HepG2 (cell line): Measurements from ENCODE around the gene GPC6. TPM values are rescaled to one million over a fixed set of nuclear protein-coding genes. Genes with fewer than 3 reads are reported as not detected.

Source experiments
- ARHGAP35 ChIP-seq: sonication (generic); formaldehyde crosslinking; IDR thresholded peaks from 2 replicates; pipeline ENCODE4 v1.9.0; 2022; ENCODE audit warnings: mild to moderate bottlenecking, inconsistent platforms, moderate library complexity, missing genetic modification reagents, borderline replicate concordance
- FOXM1 ChIP-seq: sonication (generic); formaldehyde crosslinking; IDR thresholded peaks from 2 replicates; pipeline ENCODE4 v1.5.0; 2020; ENCODE audit warnings: missing genetic modification reagents
- FOXP1 ChIP-seq, 2 experiments: fragments of 450-650 bp in 1 of 2; IDR thresholded peaks; 2 replicates each; pipeline ENCODE4 v1.6.1; 2017 to 2018; ENCODE audit warnings: antibody characterized with exemption in 1 of 2
- HDAC6 ChIP-seq: fragments of 200-600 bp; sonication (generic); IDR thresholded peaks from 2 replicates; pipeline ENCODE4 v1.7.0; 2017; ENCODE audit warnings: mild to moderate bottlenecking, antibody characterized with exemption, low read length, low read depth
- IRX3 ChIP-seq: sonication (generic); formaldehyde crosslinking; IDR thresholded peaks from 2 replicates; pipeline ENCODE4 v1.8.1; 2023; ENCODE audit warnings: mild to moderate bottlenecking, low read depth, missing genetic modification reagents, borderline replicate concordance
- MAFG ChIP-seq: sonication (generic); formaldehyde crosslinking; IDR thresholded peaks from 2 replicates; pipeline ENCODE4 v1.5.1; 2020; ENCODE audit warnings: mild to moderate bottlenecking, missing genetic modification reagents
- MAFK ChIP-seq, 2 experiments: IDR thresholded peaks in 1 of 2; conservative IDR thresholded peaks in 1 of 2; 2 replicates each; pipeline ENCODE4 v1.6.1; 2011; ENCODE audit warnings: improper control_type of control experiment in 2 of 2, low read length in 2 of 2
- NFE2L1 ChIP-seq: sonication (generic); formaldehyde crosslinking; IDR thresholded peaks from 2 replicates; pipeline ENCODE4 v1.4.0; 2020; ENCODE audit warnings: missing genetic modification reagents, mild to moderate bottlenecking, borderline replicate concordance
- PCBP1 ChIP-seq: fragments of 200-400 bp; formaldehyde crosslinking; IDR thresholded peaks from 2 replicates; pipeline ENCODE4 v1.6.1; 2017; ENCODE audit warnings: mild to moderate bottlenecking, low read depth, low read length, borderline replicate concordance
- PRPF4 ChIP-seq: fragments of 200-400 bp; formaldehyde crosslinking; IDR thresholded peaks from 2 replicates; pipeline ENCODE4 v1.6.1; 2016; ENCODE audit warnings: low read length, low read depth; ENCODE audit not compliant: poor library complexity, severe bottlenecking
- RARA ChIP-seq: IDR thresholded peaks from 2 replicates; pipeline ENCODE4 v1.6.1; 2016; ENCODE audit warnings: missing genetic modification reagents, missing compliant biosample characterization
- SALL2 ChIP-seq: sonication (generic); formaldehyde crosslinking; IDR thresholded peaks from 2 replicates; pipeline ENCODE4 v1.8.1; 2023; ENCODE audit warnings: mild to moderate bottlenecking, missing genetic modification reagents, inconsistent platforms
- TAF1 ChIP-seq: sonication (generic); formaldehyde crosslinking; IDR thresholded peaks from 2 replicates; pipeline ENCODE4 v1.4.0; 2020; ENCODE audit warnings: missing genetic modification reagents
- TBL1XR1 ChIP-seq: fragments of 150-350 bp; IDR thresholded peaks from 2 replicates; pipeline ENCODE4 v1.6.1; 2014; ENCODE audit warnings: borderline replicate concordance, low read length; ENCODE audit not compliant: partially characterized antibody
- TCF12 ChIP-seq, 2 experiments: fragments of 450-650 bp in 1 of 2; sonication (generic) in 1 of 2; formaldehyde crosslinking in 1 of 2; IDR thresholded peaks; 2 replicates each; pipeline versions ENCODE4 v1.6.1 to v1.8.0; 2017 to 2022; ENCODE audit warnings: antibody characterized with exemption in 1 of 2, mild to moderate bottlenecking in 1 of 2, missing genetic modification reagents in 1 of 2, moderate library complexity in 1 of 2
- TSC22D2 ChIP-seq: sonication (generic); formaldehyde crosslinking; IDR thresholded peaks from 2 replicates; pipeline ENCODE4 v1.5.1; 2020; ENCODE audit warnings: missing genetic modification reagents, mild to moderate bottlenecking, borderline replicate concordance
- ZMYM4 ChIP-seq: sonication (generic); formaldehyde crosslinking; IDR thresholded peaks from 2 replicates; pipeline ENCODE4 v1.8.1; 2023; ENCODE audit warnings: mild to moderate bottlenecking, missing genetic modification reagents
- ZNF12 ChIP-seq: sonication (generic); formaldehyde crosslinking; IDR thresholded peaks from 2 replicates; pipeline ENCODE4 v1.5.0; 2020; ENCODE audit warnings: missing genetic modification reagents
- ZNF296 ChIP-seq: sonication (generic); formaldehyde crosslinking; conservative IDR thresholded peaks from 2 replicates; pipeline ENCODE4 v1.5.0; 2020; ENCODE audit warnings: mild to moderate bottlenecking, missing genetic modification reagents
- ZNF510 ChIP-seq: sonication (generic); formaldehyde crosslinking; IDR thresholded peaks from 2 replicates; pipeline ENCODE4 v1.4.0; 2020; ENCODE audit warnings: low read depth, mild to moderate bottlenecking, missing genetic modification reagents
- ZNF737 ChIP-seq: sonication (generic); formaldehyde crosslinking; IDR thresholded peaks from 2 replicates; pipeline ENCODE4 v1.5.0; 2020; ENCODE audit warnings: missing genetic modification reagents, mild to moderate bottlenecking, borderline replicate concordance
- ZNF766 ChIP-seq: sonication (generic); formaldehyde crosslinking; IDR thresholded peaks from 2 replicates; pipeline ENCODE4 v1.5.0; 2020; ENCODE audit warnings: missing genetic modification reagents, borderline replicate concordance
- ZNF782 ChIP-seq: sonication (generic); formaldehyde crosslinking; IDR thresholded peaks from 2 replicates; pipeline ENCODE4 v1.4.0; 2020; ENCODE audit warnings: missing genetic modification reagents, mild to moderate bottlenecking, borderline replicate concordance
- ZSCAN9 ChIP-seq: IDR thresholded peaks from 2 replicates; pipeline ENCODE4 v1.6.1; 2016; ENCODE audit warnings: borderline replicate concordance
- polyA plus RNA-seq, 8 experiments: library from polyadenylated mRNA; depleted of rRNA in 3 of 8; stranded (reverse) in 7 of 8; unstranded in 1 of 8; fragments of >200 nt; fragmentation: Illumina TruSeq in 4 of 8; extraction: Trizol in 4 of 8; gene quantifications; 2 replicates each; pipeline versions ENCODE4 v1.2.1 to v1.2.3, GENCODE V29; 2011 to 2016; ENCODE audit warnings: low read depth in 4 of 8, missing spikeins in 1 of 8, mixed read lengths in 1 of 8; ENCODE audit not compliant: insufficient read depth in 1 of 8
- total RNA-seq, 5 experiments: library from RNA; depleted of rRNA; stranded (reverse); fragments of >200 nt; fragmentation: Illumina TruSeq; extraction: Trizol; gene quantifications; 2 replicates each; pipeline ENCODE4 v1.2.3, GENCODE V29; 2016; ENCODE audit warnings: low read depth in 1 of 5
- TF ChIP-seq, protein P1 (sequence below): sonication (generic); formaldehyde crosslinking; IDR thresholded peaks from 2 replicates; pipeline ENCODE4 v1.8.1; 2023; ENCODE audit warnings: missing genetic modification reagents, mild to moderate bottlenecking, borderline replicate concordance
- TF ChIP-seq, protein P2 (sequence below), 2 experiments: sonication (generic) in 1 of 2; formaldehyde crosslinking in 1 of 2; IDR thresholded peaks; 2 replicates each; pipeline versions ENCODE4 v1.5.1 to v1.6.1; 2011 to 2020; ENCODE audit warnings: borderline replicate concordance in 1 of 2, low read depth in 1 of 2, low read length in 1 of 2, mild to moderate bottlenecking in 1 of 2, missing genetic modification reagents in 1 of 2, moderate library complexity in 1 of 2
- TF ChIP-seq, protein P3 (sequence below): IDR thresholded peaks from 2 replicates; pipeline ENCODE4 v1.6.1; 2016; ENCODE audit warnings: low read depth

GPC6 gene
- total and polyA plus RNA-seq, 2 of the 13 experiments (the other 11 are each of a cell fraction or from before 2014, with no cell fraction given) = 24.5 to 33.9 TPM

DNA sequence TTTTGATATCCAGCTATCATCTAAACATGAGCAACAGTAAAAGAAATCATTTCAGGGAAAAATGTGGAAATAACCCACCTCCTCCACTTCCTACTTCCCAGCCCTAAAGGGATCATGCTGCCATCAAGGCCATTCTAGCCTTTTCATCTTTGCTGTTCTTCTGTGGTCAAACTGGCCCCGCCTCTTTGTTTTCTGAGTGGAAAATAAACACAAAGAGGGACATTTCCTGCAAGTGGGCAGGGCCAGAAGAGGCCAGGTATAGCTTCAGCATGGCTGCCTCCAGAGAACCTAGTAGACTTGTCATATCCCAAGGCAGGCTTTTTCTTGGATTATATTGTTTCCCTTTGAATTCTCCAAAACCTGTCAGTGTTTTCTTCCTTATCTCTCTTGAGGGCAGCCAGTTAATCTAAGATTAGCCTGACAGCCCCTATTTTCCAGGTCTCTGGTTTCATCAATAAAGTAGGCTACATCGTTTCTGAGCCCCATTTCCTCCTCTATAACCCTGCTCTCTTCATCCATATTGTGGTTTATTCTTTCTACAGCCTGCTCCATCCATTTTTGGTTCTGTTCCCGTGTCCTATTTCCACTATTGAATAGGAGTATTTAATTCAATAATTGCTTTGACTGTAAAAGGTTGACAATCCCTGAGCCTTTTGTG is 117.6 kb downstream of the GPC6 start (continued):
- no peak for TF ChIP-seq TCF12 (IDR thresholded peaks at IDR 0.05)
- TF ChIP-seq TCF12 (CRISPR knock-in tag; IDR thresholded peaks at IDR 0.05) = no peak
- no peak for TF ChIP-seq TBL1XR1
- no peak for TF ChIP-seq ZSCAN9
- no peak for TF ChIP-seq PRPF4
- no peak for TF ChIP-seq ZNF737 (CRISPR knock-in tag)
- TF ChIP-seq, protein P1, sequence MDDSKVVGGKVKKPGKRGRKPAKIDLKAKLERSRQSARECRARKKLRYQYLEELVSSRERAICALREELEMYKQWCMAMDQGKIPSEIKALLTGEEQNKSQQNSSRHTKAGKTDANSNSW (CRISPR knock-in tag) = no peak
- TF ChIP-seq TSC22D2 = no peak
- peak; percentile 49; the same call in 1 of the 2 replicates for TF ChIP-seq ZMYM4 (CRISPR knock-in tag)
- TF ChIP-seq PCBP1 = no peak
- no peak for TF ChIP-seq SALL2 (CRISPR knock-in tag)
- TF ChIP-seq TAF1 (CRISPR knock-in tag) = no peak
- TF ChIP-seq ZNF782 = no peak
- TF ChIP-seq HDAC6 = no peak
- no peak for TF ChIP-seq MAFK (conservative IDR thresholded peaks at IDR 0.05 in 1 of 2, IDR thresholded peaks at IDR 0.05 in 1 of 2; ENCODE audit: low read length in 2 of 2)
- no peak for TF ChIP-seq ARHGAP35 (CRISPR knock-in tag)
- TF ChIP-seq ZNF766 (CRISPR knock-in tag) = no peak
- no peak for TF ChIP-seq ZNF12 (CRISPR knock-in tag)
- TF ChIP-seq, protein P2, sequence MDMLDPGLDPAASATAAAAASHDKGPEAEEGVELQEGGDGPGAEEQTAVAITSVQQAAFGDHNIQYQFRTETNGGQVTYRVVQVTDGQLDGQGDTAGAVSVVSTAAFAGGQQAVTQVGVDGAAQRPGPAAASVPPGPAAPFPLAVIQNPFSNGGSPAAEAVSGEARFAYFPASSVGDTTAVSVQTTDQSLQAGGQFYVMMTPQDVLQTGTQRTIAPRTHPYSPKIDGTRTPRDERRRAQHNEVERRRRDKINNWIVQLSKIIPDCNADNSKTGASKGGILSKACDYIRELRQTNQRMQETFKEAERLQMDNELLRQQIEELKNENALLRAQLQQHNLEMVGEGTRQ (IDR thresholded peaks at IDR 0.05; ENCODE audit: low read depth, low read length) = no peak
- TF ChIP-seq, protein P2 (CRISPR knock-in tag; IDR thresholded peaks at IDR 0.05; ENCODE audit: borderline replicate concordance) = no peak
- no peak for TF ChIP-seq RARA (CRISPR knock-in tag)
- no peak for TF ChIP-seq FOXP1 (IDR thresholded peaks at IDR 0.05)
- peak; percentile 62 for TF ChIP-seq FOXP1 (CRISPR knock-in tag; IDR thresholded peaks at IDR 0.05)
- TF ChIP-seq ZNF510 (CRISPR knock-in tag) = no peak
- no peak for TF ChIP-seq FOXM1 (CRISPR knock-in tag)
- no peak for TF ChIP-seq IRX3
- TF ChIP-seq, protein P3, sequence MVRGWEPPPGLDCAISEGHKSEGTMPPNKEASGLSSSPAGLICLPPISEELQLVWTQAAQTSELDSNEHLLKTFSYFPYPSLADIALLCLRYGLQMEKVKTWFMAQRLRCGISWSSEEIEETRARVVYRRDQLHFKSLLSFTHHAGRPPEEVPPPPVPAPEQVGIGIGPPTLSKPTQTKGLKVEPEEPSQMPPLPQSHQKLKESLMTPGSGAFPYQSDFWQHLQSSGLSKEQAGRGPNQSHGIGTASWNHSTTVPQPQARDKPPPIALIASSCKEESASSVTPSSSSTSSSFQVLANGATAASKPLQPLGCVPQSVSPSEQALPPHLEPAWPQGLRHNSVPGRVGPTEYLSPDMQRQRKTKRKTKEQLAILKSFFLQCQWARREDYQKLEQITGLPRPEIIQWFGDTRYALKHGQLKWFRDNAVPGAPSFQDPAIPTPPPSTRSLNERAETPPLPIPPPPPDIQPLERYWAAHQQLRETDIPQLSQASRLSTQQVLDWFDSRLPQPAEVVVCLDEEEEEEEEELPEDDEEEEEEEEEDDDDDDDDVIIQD (CRISPR knock-in tag) = peak; percentile 82; the same call in 1 of the 2 replicates
- no peak for TF ChIP-seq MAFG (CRISPR knock-in tag)
- TF ChIP-seq NFE2L1 (CRISPR knock-in tag) = no peak
- TF ChIP-seq ZNF296 (CRISPR knock-in tag) = no peak
